ENCODE measurements around the gene RASL12.
A peak's percentile ranks its signal among the peaks of the same experiment; 100 is the strongest.
"Not testable (repeated sequence)": the region's sequence is repeated elsewhere in the genome, so short reads cannot be mapped to it uniquely, and the experiment has no call there.

RASL12 gene

DNA sequence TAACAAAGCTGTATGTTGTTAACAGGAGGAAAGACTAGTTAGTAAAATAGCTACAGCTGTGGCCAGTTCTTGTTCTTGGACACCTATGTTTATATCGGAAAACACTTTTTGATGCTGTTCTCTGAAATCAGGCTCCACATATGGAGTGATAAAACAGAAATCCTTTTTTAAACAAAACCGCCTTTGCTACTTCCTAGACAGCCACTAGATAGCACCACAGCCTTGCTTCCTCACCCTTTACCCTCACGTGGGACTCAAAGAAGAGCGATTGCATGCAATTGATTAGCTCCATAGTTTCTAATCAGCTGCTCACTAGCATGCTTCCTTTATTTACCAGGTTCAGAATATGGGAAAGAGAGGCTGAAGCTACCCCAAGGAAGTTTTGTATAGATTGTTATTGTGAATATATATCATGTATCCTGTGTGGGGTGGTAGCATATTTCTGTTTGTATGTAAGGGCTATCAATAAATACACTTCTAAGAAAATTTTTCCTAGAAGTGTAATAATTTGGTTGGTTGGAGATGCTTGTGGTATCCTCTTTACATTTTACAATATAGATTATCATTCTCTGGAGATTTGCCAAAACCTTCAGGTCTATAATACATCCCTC, 34.0 kb downstream of the RASL12 start:
- Histone ChIP-seq H3K27ac (ENCODE audit: low read length) (no peak overlapping the region), H3K27me3 (ENCODE audit: low read depth, low read length) (no peaks in the 10 kb centered on the region), H3K36me3 (ENCODE audit: control insufficient read depth in 1 of 2, insufficient read depth in 2 of 2, low read length in 2 of 2) (no peaks in the 10 kb centered on the region), H3K9me3 (ENCODE audit: control insufficient read depth in 1 of 2, low read length in 2 of 2) (no peaks in the 10 kb centered on the region), H3K4me1 (ENCODE audit: control insufficient read depth in 1 of 2, insufficient read depth in 2 of 2, low read length in 2 of 2) (no peaks in the 10 kb centered on the region), H3K4me3 (ENCODE audit: low read depth in 1 of 2, low read length in 2 of 2) (no peak overlapping the region)

DNA sequence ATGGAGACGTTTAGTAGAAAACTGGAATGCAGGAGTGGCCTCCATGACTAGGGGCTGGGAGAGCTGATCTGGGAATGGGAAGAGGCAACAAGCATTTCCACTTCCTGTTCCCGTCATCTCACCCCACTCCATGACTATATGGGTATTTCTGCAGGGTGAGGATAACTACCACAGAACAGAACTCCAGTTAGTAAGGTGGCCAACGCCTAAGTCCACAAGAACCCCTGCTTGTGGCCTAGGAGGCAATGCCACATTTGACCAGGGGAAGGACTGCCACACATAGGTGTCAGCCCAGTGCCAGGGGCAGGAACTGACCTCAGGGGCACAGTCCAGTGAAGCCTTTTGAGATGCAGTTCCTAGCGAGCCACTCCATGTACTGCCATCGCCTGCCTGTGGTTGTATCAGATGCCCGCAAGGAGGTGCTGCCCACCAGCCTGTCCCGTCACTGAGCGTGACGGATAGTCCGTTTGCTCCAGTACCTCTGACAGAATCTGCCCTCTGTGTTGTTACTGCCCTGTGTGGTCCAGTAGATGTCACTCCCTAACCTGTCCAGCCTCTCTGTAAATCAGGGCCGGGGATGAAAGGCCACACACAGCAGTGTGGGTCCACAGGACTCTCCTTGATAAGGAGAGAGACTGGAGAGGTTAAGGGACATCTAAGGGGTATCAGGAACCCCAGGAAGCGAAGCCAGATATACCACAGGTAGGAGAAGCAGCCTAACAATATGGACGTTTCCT, 34.8 kb downstream of the RASL12 start:
- H3K27ac ChIP-seq (ENCODE audit: low read length), result no peak overlapping the region
- no peaks in the 10 kb centered on the region for H3K27me3 ChIP-seq (ENCODE audit: low read depth, low read length)
- H3K4me1 ChIP-seq (ENCODE audit: control insufficient read depth in 1 of 2, insufficient read depth in 2 of 2, low read length in 2 of 2), result peaks cover 0 to 5% of the 10 kb centered on the region in 2 donors
- no peaks in the 10 kb centered on the region for H3K36me3 ChIP-seq (ENCODE audit: control insufficient read depth in 1 of 2, insufficient read depth in 2 of 2, low read length in 2 of 2)
- no peak overlapping the region for H3K4me3 ChIP-seq (ENCODE audit: low read depth in 1 of 2, low read length in 2 of 2)
- no peaks in the 10 kb centered on the region for H3K9me3 ChIP-seq (ENCODE audit: control insufficient read depth in 1 of 2, low read length in 2 of 2)

- H3K27ac ChIP-seq (ENCODE audit: low read length), result no peak overlapping the region
These were observed 38.0 kb downstream of the RASL12 start for GRCh38 chr15:65029736-65030208.

GRCh38 chr15:65028921-65029735, 38.7 kb downstream of the RASL12 start, which contains the start of gene MTFMT:
MTFMT (minus strand) TSS chr15:65029639; CDS start chr15:65029613, 26 bp downstream.
- H3K4me1 ChIP-seq (ENCODE audit: control insufficient read depth in 1 of 2, insufficient read depth in 2 of 2, low read length in 2 of 2), result peaks cover 3 to 11% of the 10 kb centered on the region in 2 donors
- H3K27me3 ChIP-seq (ENCODE audit: low read depth, low read length), result no peaks in the 10 kb centered on the region
- H3K36me3 ChIP-seq (ENCODE audit: control insufficient read depth in 1 of 2, insufficient read depth in 2 of 2, low read length in 2 of 2), result peaks cover 11% of the 10 kb centered on the region in 2 donors
- peak within 1 kb of the TSS; percentile 80 to 94 for H3K4me3 ChIP-seq (ENCODE audit: low read depth in 1 of 2, low read length in 2 of 2)
- no peaks in the 10 kb centered on the region for H3K9me3 ChIP-seq (ENCODE audit: control insufficient read depth in 1 of 2, low read length in 2 of 2)
- H3K27ac ChIP-seq (ENCODE audit: low read length), result peak within 1 kb of the TSS; percentile 42

More at GRCh38 chr15:65029736-65030208, 38.0 kb downstream of the RASL12 start:
- peak overlapping the region; percentile 80 to 94 for H3K4me3 ChIP-seq (ENCODE audit: low read depth in 1 of 2, low read length in 2 of 2)
- peaks cover 7 to 8% of the 10 kb centered on the region in 2 donors for H3K36me3 ChIP-seq (ENCODE audit: control insufficient read depth in 1 of 2, insufficient read depth in 2 of 2, low read length in 2 of 2)
- H3K4me1 ChIP-seq (ENCODE audit: control insufficient read depth in 1 of 2, insufficient read depth in 2 of 2, low read length in 2 of 2), result peaks cover 3 to 11% of the 10 kb centered on the region in 2 donors
- no peaks in the 10 kb centered on the region for H3K9me3 ChIP-seq (ENCODE audit: control insufficient read depth in 1 of 2, low read length in 2 of 2)
- H3K27me3 ChIP-seq (ENCODE audit: low read depth, low read length), result no peaks in the 10 kb centered on the region

DNA sequence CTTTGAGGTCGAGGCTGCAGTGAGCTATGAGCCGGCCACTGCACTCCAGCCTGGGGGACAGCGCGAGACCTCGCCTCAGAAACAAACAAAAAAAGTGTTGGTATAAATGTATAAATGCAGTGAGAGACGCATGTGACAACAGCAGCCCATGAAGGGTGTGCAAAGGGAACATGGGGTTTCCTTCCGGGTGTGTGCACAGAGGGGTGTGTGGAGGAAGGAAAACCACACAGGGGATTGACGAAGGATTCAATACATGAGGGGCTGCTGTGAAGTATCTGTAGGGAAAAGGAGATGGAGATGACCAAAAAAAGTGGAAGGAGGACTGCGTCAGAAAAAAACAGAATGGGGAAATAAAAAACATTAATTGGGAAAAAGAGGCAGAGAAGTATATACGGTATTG, 39.5 kb downstream of the RASL12 start:
- peaks cover 3 to 11% of the 10 kb centered on the region in 2 donors for H3K4me1 ChIP-seq (ENCODE audit: control insufficient read depth in 1 of 2, insufficient read depth in 2 of 2, low read length in 2 of 2)
- H3K27me3 ChIP-seq (ENCODE audit: low read depth, low read length), result no peaks in the 10 kb centered on the region
- H3K36me3 ChIP-seq (ENCODE audit: control insufficient read depth in 1 of 2, insufficient read depth in 2 of 2, low read length in 2 of 2), result peaks cover 14 to 18% of the 10 kb centered on the region in 2 donors
- no peak overlapping the region for H3K27ac ChIP-seq (ENCODE audit: low read length)
- peak overlapping the region; percentile 80 to 94 for H3K4me3 ChIP-seq (ENCODE audit: low read depth in 1 of 2, low read length in 2 of 2)
- H3K9me3 ChIP-seq (ENCODE audit: control insufficient read depth in 1 of 2, low read length in 2 of 2), result no peaks in the 10 kb centered on the region

DNA sequence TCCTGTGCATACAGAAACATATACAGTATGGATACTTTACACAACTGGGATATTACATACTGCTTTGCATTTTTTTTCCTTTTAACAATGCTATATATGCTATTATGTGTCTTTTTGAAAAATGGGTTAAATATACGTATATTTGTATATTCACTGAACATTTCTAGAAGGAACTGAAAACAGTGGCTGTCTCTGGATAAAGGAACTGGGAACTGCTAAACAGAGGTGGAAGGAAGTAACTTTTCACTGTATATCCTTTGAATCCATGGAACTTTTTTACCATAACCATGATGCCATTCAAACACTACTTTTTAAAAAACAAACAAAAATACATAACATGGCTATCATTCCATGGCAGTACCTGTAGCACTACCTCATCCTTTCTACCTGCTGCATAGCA, 40.2 kb downstream of the RASL12 start:
- no peaks in the 10 kb centered on the region for H3K9me3 ChIP-seq (ENCODE audit: control insufficient read depth in 1 of 2, low read length in 2 of 2)
- peaks cover 3 to 11% of the 10 kb centered on the region in 2 donors for H3K4me1 ChIP-seq (ENCODE audit: control insufficient read depth in 1 of 2, insufficient read depth in 2 of 2, low read length in 2 of 2)
- H3K36me3 ChIP-seq (ENCODE audit: control insufficient read depth in 1 of 2, insufficient read depth in 2 of 2, low read length in 2 of 2), result peaks cover 15 to 19% of the 10 kb centered on the region in 2 donors
- no peak overlapping the region for H3K4me3 ChIP-seq (ENCODE audit: low read depth in 1 of 2, low read length in 2 of 2)
- H3K27me3 ChIP-seq (ENCODE audit: low read depth, low read length), result no peaks in the 10 kb centered on the region
- no peak overlapping the region for H3K27ac ChIP-seq (ENCODE audit: low read length)

- peaks cover 15 to 19% of the 10 kb centered on the region in 2 donors for H3K36me3 ChIP-seq (ENCODE audit: control insufficient read depth in 1 of 2, insufficient read depth in 2 of 2, low read length in 2 of 2)
- H3K4me1 ChIP-seq (ENCODE audit: control insufficient read depth in 1 of 2, insufficient read depth in 2 of 2, low read length in 2 of 2), result peaks cover 3 to 11% of the 10 kb centered on the region in 2 donors
- H3K27ac ChIP-seq (ENCODE audit: low read length), result no peak overlapping the region
- no peaks in the 10 kb centered on the region for H3K9me3 ChIP-seq (ENCODE audit: control insufficient read depth in 1 of 2, low read length in 2 of 2)
- no peak overlapping the region for H3K4me3 ChIP-seq (ENCODE audit: low read depth in 1 of 2, low read length in 2 of 2)
- no peaks in the 10 kb centered on the region for H3K27me3 ChIP-seq (ENCODE audit: low read depth, low read length)
These were observed 41.0 kb downstream of the RASL12 start for GRCh38 chr15:65026756-65027155.

DNA sequence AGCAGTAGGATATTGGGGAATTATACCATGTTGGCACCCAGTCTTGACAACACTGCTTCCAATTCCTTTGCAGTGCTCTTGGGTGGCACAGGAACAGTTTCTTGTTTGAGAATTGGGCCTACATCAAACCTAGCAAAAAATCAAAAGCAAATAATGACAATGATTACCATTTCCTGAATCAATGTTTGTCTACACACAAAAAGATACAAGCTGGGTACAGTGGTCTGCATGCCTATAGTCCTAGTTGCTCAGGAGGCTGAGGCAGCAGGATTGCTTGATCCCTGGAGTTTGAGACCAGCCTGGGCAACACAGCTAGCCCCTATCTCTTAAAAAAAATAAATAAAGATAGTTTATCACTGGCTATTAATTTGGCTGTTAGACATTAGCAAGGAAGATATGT, 46.3 kb downstream of the RASL12 start:
- peaks cover 26 to 45% of the 10 kb centered on the region in 2 donors for H3K36me3 ChIP-seq (ENCODE audit: control insufficient read depth in 1 of 2, insufficient read depth in 2 of 2, low read length in 2 of 2)
- H3K4me3 ChIP-seq (ENCODE audit: low read depth in 1 of 2, low read length in 2 of 2), result no peak overlapping the region

DNA sequence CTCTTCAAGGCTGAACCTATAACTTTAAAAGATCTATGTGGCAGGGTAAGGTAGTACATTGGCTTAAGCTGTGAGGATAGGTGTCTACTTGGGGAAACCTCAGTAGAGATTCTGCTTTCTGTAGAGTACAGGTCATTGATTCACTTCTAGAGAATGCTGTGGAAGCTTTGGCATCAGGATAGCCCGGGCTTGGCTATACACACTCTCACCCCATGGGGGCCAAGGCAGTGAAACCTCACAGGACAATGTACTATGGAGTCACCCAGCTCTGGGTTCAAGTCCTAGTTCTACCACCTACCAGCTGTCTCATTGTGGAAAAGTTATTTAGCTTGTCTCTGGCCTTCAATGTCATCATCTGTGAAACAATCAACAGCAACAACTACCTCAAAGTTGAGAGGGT, 47.4 kb downstream of the RASL12 start:
- no peaks in the 10 kb centered on the region for H3K9me3 ChIP-seq (ENCODE audit: control insufficient read depth in 1 of 2, low read length in 2 of 2)
- H3K27me3 ChIP-seq (ENCODE audit: low read depth, low read length), result no peaks in the 10 kb centered on the region
- peaks cover 30 to 49% of the 10 kb centered on the region in 2 donors for H3K36me3 ChIP-seq (ENCODE audit: control insufficient read depth in 1 of 2, insufficient read depth in 2 of 2, low read length in 2 of 2)
- H3K4me1 ChIP-seq (ENCODE audit: control insufficient read depth in 1 of 2, insufficient read depth in 2 of 2, low read length in 2 of 2), result no peaks in the 10 kb centered on the region
- no peak overlapping the region for H3K27ac ChIP-seq (ENCODE audit: low read length)
- H3K4me3 ChIP-seq (ENCODE audit: low read depth in 1 of 2, low read length in 2 of 2), result no peak overlapping the region

More for the DNA sequence above, 46.3 kb downstream of the RASL12 start:
- H3K9me3 ChIP-seq (ENCODE audit: control insufficient read depth in 1 of 2, low read length in 2 of 2), result no peaks in the 10 kb centered on the region
- H3K27me3 ChIP-seq (ENCODE audit: low read depth, low read length), result no peaks in the 10 kb centered on the region
- no peak overlapping the region for H3K27ac ChIP-seq (ENCODE audit: low read length)
- no peaks in the 10 kb centered on the region for H3K4me1 ChIP-seq (ENCODE audit: control insufficient read depth in 1 of 2, insufficient read depth in 2 of 2, low read length in 2 of 2)

GRCh38 chr15:65011198-65011597, 56.6 kb downstream of the RASL12 start:
- not testable (repeated sequence) for H3K9me3 ChIP-seq (ENCODE audit: control insufficient read depth in 1 of 2, low read length in 2 of 2)
- H3K36me3 ChIP-seq (ENCODE audit: control insufficient read depth in 1 of 2, insufficient read depth in 2 of 2, low read length in 2 of 2), result peaks cover 33 to 39% of the 10 kb centered on the region in 2 donors

DNA sequence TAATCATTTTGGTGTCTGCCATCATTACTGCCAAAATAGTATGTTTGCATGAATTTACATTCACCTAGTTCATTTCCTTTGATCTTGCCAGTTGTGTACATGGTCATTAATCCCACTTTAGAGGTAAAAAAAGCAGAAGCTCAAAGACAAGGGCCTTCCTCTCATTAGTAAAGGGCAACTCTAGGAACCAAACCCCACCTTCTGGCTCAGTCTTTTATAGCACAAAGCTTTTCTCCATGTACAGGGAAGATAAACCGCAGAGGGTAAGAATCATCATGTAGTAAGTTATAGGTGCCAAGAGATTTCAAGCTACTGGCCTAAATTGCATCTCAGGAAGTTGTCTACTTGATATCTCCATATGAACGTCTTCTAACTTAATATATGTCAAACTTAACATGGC, 58.8 kb downstream of the RASL12 start:
- Histone ChIP-seq H3K9me3 (ENCODE audit: control insufficient read depth in 1 of 2, low read length in 2 of 2) (peaks cover 0 to 5% of the 10 kb centered on the region in 2 donors), H3K4me1 (ENCODE audit: control insufficient read depth in 1 of 2, insufficient read depth in 2 of 2, low read length in 2 of 2) (no peaks in the 10 kb centered on the region), H3K36me3 (ENCODE audit: control insufficient read depth in 1 of 2, insufficient read depth in 2 of 2, low read length in 2 of 2) (peaks cover 27 to 34% of the 10 kb centered on the region in 2 donors), H3K27me3 (ENCODE audit: low read depth, low read length) (no peaks in the 10 kb centered on the region), H3K4me3 (ENCODE audit: low read depth in 1 of 2, low read length in 2 of 2) (no peak overlapping the region), H3K27ac (ENCODE audit: low read length) (no peak overlapping the region)

More at GRCh38 chr15:65011198-65011597, 56.6 kb downstream of the RASL12 start:
- not testable (repeated sequence) for H3K27me3 ChIP-seq (ENCODE audit: low read depth, low read length); H3K4me3 ChIP-seq (ENCODE audit: low read depth in 1 of 2, low read length in 2 of 2); H3K27ac ChIP-seq (ENCODE audit: low read length); H3K4me1 ChIP-seq (ENCODE audit: control insufficient read depth in 1 of 2, insufficient read depth in 2 of 2, low read length in 2 of 2)

All from muscle layer of duodenum (tissue), 2 donors.